Upper lobe of left lung (tissue), 4 donors: ENCODE measurements around the gene ATIC.

Source experiments
- POLR2AphosphoS5 ChIP-seq, 2 donors: sonication (generic); formaldehyde crosslinking; IDR thresholded peaks; one replicate each; pipeline ENCODE4 v1.5.1; 2017; ENCODE audit warnings: antibody characterized with exemption in 2 of 2
- TF ChIP-seq, protein P1 (sequence below), 6 experiments: fragments of 450-650 bp in 4 of 6; fragments of 200-600 bp in 2 of 6; sonication (generic) in 2 of 6; IDR thresholded peaks; one replicate each; pipeline ENCODE4 v1.5.1; 2016 to 2019; ENCODE audit warnings: antibody characterized with exemption in 6 of 6

- TF ChIP-seq POLR2AphosphoS5 (IDR thresholded peaks at IDR 0.05): no peak
- TF ChIP-seq, protein P1, sequence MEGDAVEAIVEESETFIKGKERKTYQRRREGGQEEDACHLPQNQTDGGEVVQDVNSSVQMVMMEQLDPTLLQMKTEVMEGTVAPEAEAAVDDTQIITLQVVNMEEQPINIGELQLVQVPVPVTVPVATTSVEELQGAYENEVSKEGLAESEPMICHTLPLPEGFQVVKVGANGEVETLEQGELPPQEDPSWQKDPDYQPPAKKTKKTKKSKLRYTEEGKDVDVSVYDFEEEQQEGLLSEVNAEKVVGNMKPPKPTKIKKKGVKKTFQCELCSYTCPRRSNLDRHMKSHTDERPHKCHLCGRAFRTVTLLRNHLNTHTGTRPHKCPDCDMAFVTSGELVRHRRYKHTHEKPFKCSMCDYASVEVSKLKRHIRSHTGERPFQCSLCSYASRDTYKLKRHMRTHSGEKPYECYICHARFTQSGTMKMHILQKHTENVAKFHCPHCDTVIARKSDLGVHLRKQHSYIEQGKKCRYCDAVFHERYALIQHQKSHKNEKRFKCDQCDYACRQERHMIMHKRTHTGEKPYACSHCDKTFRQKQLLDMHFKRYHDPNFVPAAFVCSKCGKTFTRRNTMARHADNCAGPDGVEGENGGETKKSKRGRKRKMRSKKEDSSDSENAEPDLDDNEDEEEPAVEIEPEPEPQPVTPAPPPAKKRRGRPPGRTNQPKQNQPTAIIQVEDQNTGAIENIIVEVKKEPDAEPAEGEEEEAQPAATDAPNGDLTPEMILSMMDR (IDR thresholded peaks at IDR 0.05): no peak
Observed at GRCh38 chr2:215397632-215398341, 85.9 kb downstream of the ATIC start.
